GM18909 (cell line): Measurements from ENCODE around the gene POFUT2.

Experiments
- ATAC-seq: cut with Tn5 transposase; IDR thresholded peaks from one replicate; pipeline ENCODE4 v1.9.1; 2021; ENCODE audit warnings: mild to moderate bottlenecking; ENCODE audit not compliant: unreplicated experiment, poor library complexity

POFUT2 gene

GRCh38 chr21:45228656-45229240, 58.9 kb downstream of the POFUT2 start:
- no peak for ATAC-seq

- no peak for ATAC-seq
These were observed 59.5 kb downstream of the POFUT2 start for GRCh38 chr21:45228171-45228641.

- no peak for ATAC-seq
These were observed 60.0 kb downstream of the POFUT2 start for GRCh38 chr21:45227735-45228134.

GRCh38 chr21:45226540-45227326, 61.0 kb downstream of the POFUT2 start:
- no peak for ATAC-seq

- no peak for ATAC-seq
These were observed 61.9 kb downstream of the POFUT2 start for GRCh38 chr21:45225741-45226327.

GRCh38 chr21:45225041-45225740, 62.5 kb downstream of the POFUT2 start:
- no peak for ATAC-seq

GRCh38 chr21:45224189-45224938, 63.3 kb downstream of the POFUT2 start:
- no peak for ATAC-seq

- ATAC-seq, result no peak
These were observed 64.2 kb downstream of the POFUT2 start for GRCh38 chr21:45223236-45224185.

- no peak for ATAC-seq
These were observed 65.7 kb downstream of the POFUT2 start for GRCh38 chr21:45222001-45222400.

GRCh38 chr21:45220714-45221490, 66.8 kb downstream of the POFUT2 start:
- no peak for ATAC-seq

GRCh38 chr21:45220071-45220481, 67.6 kb downstream of the POFUT2 start:
- ATAC-seq, result no peak

GRCh38 chr21:45219517-45219916, 68.2 kb downstream of the POFUT2 start:
- no peak for ATAC-seq

GRCh38 chr21:45217010-45217409, 70.7 kb downstream of the POFUT2 start:
- ATAC-seq, result no peak

GRCh38 chr21:45215213-45215612, 72.5 kb downstream of the POFUT2 start:
- no peak for ATAC-seq
